Esophagus squamous epithelium (tissue), 5 donors: ENCODE measurements around the gene CCDC174. TPM values are rescaled to one million over a fixed set of nuclear protein-coding genes. Genes with fewer than 3 reads are reported as not detected.

Source experiments
- DNase-seq: peaks from one replicate; lab custom pipeline; 2025; lab: John Stamatoyannopoulos, UW
- H3K27ac ChIP-seq, 4 donors: fragments of 200-600 bp; sonication (generic); one replicate each; pipeline ENCODE4 v1.5.1; 2016 to 2019; ENCODE audit warnings: mild to moderate bottlenecking in 1 of 4
- H3K27me3 ChIP-seq, 4 donors: fragments of 200-600 bp; sonication (generic); 1 replicate in 3 of 4; 2 replicates in 1 of 4; pipeline versions ENCODE4 v1.5.1 to v1.6.0; 2017 to 2021; ENCODE audit warnings: antibody characterized with exemption in 1 of 4
- H3K36me3 ChIP-seq, 3 donors: fragments of 200-600 bp; sonication (generic); one replicate each; pipeline ENCODE4 v1.5.1; 2016 to 2019
- H3K4me1 ChIP-seq, 3 donors: fragments of 200-600 bp; sonication (generic); one replicate each; pipeline ENCODE4 v1.5.1; 2017 to 2019
- H3K4me3 ChIP-seq, 4 donors: fragments of 200-600 bp; sonication (generic); 1 replicate in 3 of 4; 2 replicates in 1 of 4; pipeline ENCODE4 v1.5.1; 2016 to 2019; ENCODE audit warnings: mild to moderate bottlenecking in 2 of 4, moderate library complexity in 1 of 4
- H3K9me3 ChIP-seq, 3 donors: fragments of 200-600 bp; sonication (generic); one replicate each; pipeline ENCODE4 v1.5.1; 2016 to 2019
- CTCF ChIP-seq, 6 experiments: fragments of 450-650 bp in 4 of 6; fragments of 200-600 bp in 2 of 6; sonication (generic) in 2 of 6; IDR thresholded peaks; one replicate each; pipeline ENCODE4 v1.5.1; 2016 to 2019; ENCODE audit warnings: antibody characterized with exemption in 6 of 6, mild to moderate bottlenecking in 4 of 6, moderate library complexity in 4 of 6
- POLR2A ChIP-seq, 4 donors: fragments of 450-650 bp; IDR thresholded peaks; one replicate each; pipeline ENCODE4 v1.6.1; 2017; ENCODE audit warnings: antibody characterized with exemption in 4 of 4, mild to moderate bottlenecking in 4 of 4, moderate library complexity in 3 of 4
- WGBS, 2 donors: methylation state at CpG; one replicate each; pipeline ENCODE4 v1.1.5; 2018; 5-methylcytosine and 5-hydroxymethylcytosine counted together
- intact Hi-C: fragments of 100-400 bp; cut with DNase I; formaldehyde crosslinking; loops from one replicate; pipeline ENCODE4 v1.15.0; 2022
- total RNA-seq, 4 donors: library from RNA; depleted of rRNA; stranded (reverse); fragments of >200 nt; gene quantifications; one replicate each; pipeline ENCODE4 v1.1.0, GENCODE V29; 2016
- donor health status: DM: yes; HTN: yes; CAD: no.

CCDC174 gene
- total RNA-seq, 4 donors from 2014 or later, result 9.5 to 17.2 (median 12.1) TPM

GRCh38 chr3:14624498-14624897 is 27.1 kb upstream of the CCDC174 start:
- Histone ChIP-seq H3K4me1 (no peaks in the 10 kb centered on the region), H3K36me3 (no peaks in the 10 kb centered on the region), H3K4me3 (no peak overlapping the region), H3K27ac (no peak overlapping the region), H3K9me3 (peaks cover 0 to 4% (median 0%) of the 10 kb centered on the region in 3 donors), H3K27me3 (peaks cover 0 to 36% (median 0%) of the 10 kb centered on the region in 4 donors)
- intact Hi-C loops, result no loop called here
- DNase-seq, result no peak
- TF ChIP-seq POLR2A (IDR thresholded peaks at IDR 0.05), result no peak
- no peak for TF ChIP-seq CTCF (IDR thresholded peaks at IDR 0.05)

GRCh38 chr3:14625443-14625842 is 26.1 kb upstream of the CCDC174 start:
- Histone ChIP-seq H3K36me3 (no peaks in the 10 kb centered on the region), H3K4me3 (no peak overlapping the region), H3K27ac (no peak overlapping the region), H3K27me3 (peaks cover 0 to 30% (median 0%) of the 10 kb centered on the region in 4 donors), H3K4me1 (no peaks in the 10 kb centered on the region), H3K9me3 (peaks cover 0 to 4% (median 0%) of the 10 kb centered on the region in 3 donors)
- no peak for DNase-seq
- 57 to 67% methylated on average over 3 of the region's 6 CpGs for WGBS, 2 donors
- TF ChIP-seq CTCF (IDR thresholded peaks at IDR 0.05), result no peak
- intact Hi-C loops, result no loop called here

GRCh38 chr3:14627815-14628214 is 23.7 kb upstream of the CCDC174 start:
- Histone ChIP-seq H3K9me3 (peaks cover 0 to 4% (median 0%) of the 10 kb centered on the region in 3 donors), H3K4me1 (no peaks in the 10 kb centered on the region), H3K36me3 (no peaks in the 10 kb centered on the region), H3K27me3 (peaks cover 0 to 24% (median 0%) of the 10 kb centered on the region in 4 donors), H3K27ac (no peak overlapping the region), H3K4me3 (no peak overlapping the region)
- TF ChIP-seq CTCF (IDR thresholded peaks at IDR 0.05) (no peak), POLR2A (IDR thresholded peaks at IDR 0.05) (no peak)
- intact Hi-C loops, result no loop called here
- WGBS, 2 donors, result 76 to 82% methylated on average over 4 to 6 of the region's 6 CpGs
- DNase-seq, result no peak

- Histone ChIP-seq H3K9me3 (peaks cover 0 to 4% (median 0%) of the 10 kb centered on the region in 3 donors), H3K4me3 (no peak overlapping the region), H3K27me3 (peaks cover 0 to 24% (median 0%) of the 10 kb centered on the region in 4 donors), H3K4me1 (no peaks in the 10 kb centered on the region), H3K27ac (no peak overlapping the region), H3K36me3 (no peaks in the 10 kb centered on the region)
- intact Hi-C loops, result no loop called here
- DNase-seq, result no peak
- no peak for TF ChIP-seq POLR2A (IDR thresholded peaks at IDR 0.05)
- TF ChIP-seq CTCF (IDR thresholded peaks at IDR 0.05), result no peak
- WGBS, 2 donors, result 67 to 85% methylated on average over 3 to 4 of the region's 4 CpGs
Observed at GRCh38 chr3:14628406-14628805, 23.2 kb upstream of the CCDC174 start.

GRCh38 chr3:14630404-14631100 is 21.0 kb upstream of the CCDC174 start:
- intact Hi-C loops, result no loop called here
- no peaks in the 10 kb centered on the region for H3K36me3 ChIP-seq
- no peak overlapping the region for H3K27ac ChIP-seq
- WGBS, 2 donors, result 82 to 84% methylated on average over 9 of the region's 9 CpGs
- no peaks in the 10 kb centered on the region for H3K4me1 ChIP-seq
- no peak for TF ChIP-seq CTCF (IDR thresholded peaks at IDR 0.05)
- no peak for TF ChIP-seq POLR2A (IDR thresholded peaks at IDR 0.05)
- H3K9me3 ChIP-seq, result peaks cover 0 to 4% (median 0%) of the 10 kb centered on the region in 3 donors
- no peak overlapping the region for H3K4me3 ChIP-seq
- no peak for DNase-seq
- H3K27me3 ChIP-seq, result peaks cover 0 to 41% (median 0%) of the 10 kb centered on the region in 4 donors
